Measurements from ENCODE around the gene WDR90.

The WDR90 gene
- total RNA-seq: 20.0 to 24.1 reads per million in 2 donors

GRCh38 chr16:648781-649589 is at the start of gene WDR90:
Gene WDR90, plus strand, starts transcription at chr16:649365. Its CDS starts 52 bp downstream, at chr16:649417.
- DNase-seq: peak; percentile 90

- no peak for DNase-seq
Observed at GRCh38 chr16:600781-601180, 48.4 kb upstream of the WDR90 start.

- no peak for DNase-seq
Observed at GRCh38 chr16:603933-604332, 45.2 kb upstream of the WDR90 start.

GRCh38 chr16:606656-607307 is 42.4 kb upstream of the WDR90 start:
- DNase-seq: no peak

GRCh38 chr16:608019-608418 is 41.1 kb upstream of the WDR90 start:
- no peak for DNase-seq

GRCh38 chr16:609316-609715 is 39.8 kb upstream of the WDR90 start:
- no peak for DNase-seq

- DNase-seq: no peak
Observed at GRCh38 chr16:609984-610383, 39.2 kb upstream of the WDR90 start.

- peak; percentile 58 for DNase-seq
Observed at GRCh38 chr16:610513-611381, 38.4 kb upstream of the WDR90 start.

- DNase-seq: no peak
Observed at GRCh38 chr16:615122-615521, 34.0 kb upstream of the WDR90 start.

- DNase-seq: no peak
Observed at GRCh38 chr16:616733-617586, 32.2 kb upstream of the WDR90 start.

- DNase-seq: no peak
Observed at GRCh38 chr16:617855-618254, 31.3 kb upstream of the WDR90 start.

GRCh38 chr16:619476-620100 is 29.6 kb upstream of the WDR90 start:
- no peak for DNase-seq

- no peak for DNase-seq
Observed at GRCh38 chr16:620700-621525, 28.3 kb upstream of the WDR90 start.

GRCh38 chr16:621526-622105 is 27.5 kb upstream of the WDR90 start:
- no peak for DNase-seq

- DNase-seq: no peak
Observed at GRCh38 chr16:622920-623280, 26.3 kb upstream of the WDR90 start.

GRCh38 chr16:624526-625070 is 24.6 kb upstream of the WDR90 start:
- DNase-seq: no peak

GRCh38 chr16:625117-625976 is 23.8 kb upstream of the WDR90 start:
- DNase-seq: no peak

- no peak for DNase-seq
Observed at GRCh38 chr16:625977-626765, 23.0 kb upstream of the WDR90 start.

Data from T-helper 9 cell (primary cell).